NCI-H748 treated with DMSO at 0.1 percent for 48 hours (cell line): ENCODE measurements around the gene ICOS.

Source experiments
- DNase-seq: peaks from one replicate; lab custom pipeline; 2025; lab: John Stamatoyannopoulos, UW

The ICOS gene

GRCh38 chr2:204010628-204011560 is 74.3 kb downstream of the ICOS start:
- no peak for DNase-seq
